BLaER1 treated with 17β-estradiol and CSF1 and Interleukin-3, amounts not matched to agents 10 nM and 100 nM (cell line): ENCODE results near the gene STARD3.
A peak's percentile ranks its signal among the peaks of the same experiment; 100 is the strongest.

Source experiments
- H3K27ac ChIP-seq, 11 experiments: shearing (Covaris generic); formaldehyde crosslinking; 2 replicates each; pipeline ENCODE4 v1.8.1; 2022
- H3K27me3 ChIP-seq, 11 experiments: shearing (Covaris generic); formaldehyde crosslinking; 2 replicates each; pipeline ENCODE4 v1.8.1; 2022
- H3K36me3 ChIP-seq, 11 experiments: shearing (Covaris generic); formaldehyde crosslinking; 2 replicates each; pipeline ENCODE4 v1.8.1; 2022
- H3K4me1 ChIP-seq, 10 experiments: shearing (Covaris generic); formaldehyde crosslinking; 2 replicates each; pipeline ENCODE4 v1.8.1; 2022
- H3K4me2 ChIP-seq, 11 experiments: shearing (Covaris generic); formaldehyde crosslinking; 2 replicates each; pipeline ENCODE4 v1.8.1; 2022
- H3K4me3 ChIP-seq, 10 experiments: shearing (Covaris generic); formaldehyde crosslinking; 2 replicates each; pipeline ENCODE4 v1.8.1; 2022
- H3K9ac ChIP-seq, 11 experiments: shearing (Covaris generic); formaldehyde crosslinking; 2 replicates each; pipeline ENCODE4 v1.8.1; 2022
- H3K9me3 ChIP-seq, 11 experiments: shearing (Covaris generic); formaldehyde crosslinking; replicated peaks in 1 of 11; 2 replicates each; pipeline ENCODE4 v1.8.1; 2022
- H4K20me1 ChIP-seq, 11 experiments: shearing (Covaris generic); formaldehyde crosslinking; 2 replicates each; pipeline ENCODE4 v1.8.1; 2022
- Cebpa-rat ChIP-seq, 11 experiments: shearing (Covaris generic); IDR thresholded peaks; 2 replicates each; pipeline ENCODE4 v1.8.1; 2022

Gene STARD3

GRCh38 chr17:39671651-39672521 is 34.9 kb downstream of the STARD3 start:
- Histone ChIP-seq H3K27ac (peak overlapping the region in 4 of 11 experiments; percentile 9 to 32 (median 24); a peak in 2 of 22 replicates), H3K4me1 (peaks cover 41 to 86% (median 74%) of the 10 kb centered on the region in 10 experiments), H3K9me3 (no peaks in the 10 kb centered on the region), H3K4me2 (peak overlapping the region in 9 of 11 experiments; percentile 21 to 97 (median 89); a peak in 18 of 22 replicates), H3K4me3 (no peak overlapping the region), H3K9ac (peak overlapping the region in 4 of 11 experiments; percentile 12 to 56 (median 22); a peak in 5 of 22 replicates), H3K36me3 (no peaks in the 10 kb centered on the region), H4K20me1 (peaks cover 0 to 50% (median 0%) of the 10 kb centered on the region in 11 experiments; a peak in 6 of 22 replicates), H3K27me3 (peaks cover 29 to 47% (median 36%) of the 10 kb centered on the region in 11 experiments)
- no peak for TF ChIP-seq Cebpa-rat (IDR thresholded peaks at IDR 0.05)

GRCh38 chr17:39672522-39673334 is 35.8 kb downstream of the STARD3 start:
- no peaks in the 10 kb centered on the region for H3K9me3 ChIP-seq
- peak overlapping the region in 4 of 11 experiments; percentile 12 to 56 (median 22); a peak in 2 of 22 replicates for H3K9ac ChIP-seq
- peaks cover 45 to 87% (median 75%) of the 10 kb centered on the region in 10 experiments for H3K4me1 ChIP-seq
- H3K27me3 ChIP-seq = peaks cover 21 to 39% (median 27%) of the 10 kb centered on the region in 11 experiments
- peaks cover 0 to 44% (median 0%) of the 10 kb centered on the region in 11 experiments; a peak in 2 of 22 replicates for H4K20me1 ChIP-seq
- no peaks in the 10 kb centered on the region; a peak in 1 of 22 replicates for H3K36me3 ChIP-seq
- H3K27ac ChIP-seq = peak overlapping the region in 4 of 11 experiments; percentile 9 to 32 (median 24); a peak in 3 of 22 replicates
- no peak overlapping the region for H3K4me3 ChIP-seq
- TF ChIP-seq Cebpa-rat (IDR thresholded peaks at IDR 0.05) = no peak
- H3K4me2 ChIP-seq = peak overlapping the region in 9 of 11 experiments; percentile 21 to 97 (median 89); a peak in 17 of 22 replicates

GRCh38 chr17:39673335-39674081 is 36.6 kb downstream of the STARD3 start:
- Histone ChIP-seq H3K9ac (peak overlapping the region in 4 of 11 experiments; percentile 66 to 78 (median 71); a peak in 6 of 22 replicates), H3K4me3 (no peak overlapping the region), H3K36me3 (no peaks in the 10 kb centered on the region; a peak in 1 of 22 replicates), H3K27ac (peak overlapping the region in 6 of 11 experiments; percentile 73 to 84 (median 80); a peak in 11 of 22 replicates), H3K4me2 (peak overlapping the region in 9 of 11 experiments; percentile 75 to 97 (median 89); a peak in 18 of 22 replicates), H3K4me1 (peaks cover 48 to 90% (median 77%) of the 10 kb centered on the region in 10 experiments), H4K20me1 (peaks cover 0 to 44% (median 0%) of the 10 kb centered on the region in 11 experiments; a peak in 2 of 22 replicates), H3K27me3 (peaks cover 13 to 31% (median 20%) of the 10 kb centered on the region in 11 experiments), H3K9me3 (no peaks in the 10 kb centered on the region)
- no peak for TF ChIP-seq Cebpa-rat (IDR thresholded peaks at IDR 0.05)

GRCh38 chr17:39674179-39674578 is 37.2 kb downstream of the STARD3 start:
- peaks cover 52 to 91% (median 78%) of the 10 kb centered on the region in 10 experiments for H3K4me1 ChIP-seq
- peaks cover 6 to 24% (median 13%) of the 10 kb centered on the region in 11 experiments for H3K27me3 ChIP-seq
- H4K20me1 ChIP-seq = peaks cover 0 to 43% (median 0%) of the 10 kb centered on the region in 11 experiments; a peak in 2 of 22 replicates
- peak overlapping the region in 1 of 10 experiments; percentile 24; a peak in 2 of 20 replicates for H3K4me3 ChIP-seq
- peak overlapping the region in 8 of 11 experiments; percentile 61 to 84 (median 79); a peak in 16 of 22 replicates for H3K27ac ChIP-seq
- TF ChIP-seq Cebpa-rat (IDR thresholded peaks at IDR 0.05) = no peak
- H3K4me2 ChIP-seq = peak overlapping the region; percentile 75 to 97 (median 89)
- H3K9me3 ChIP-seq = no peaks in the 10 kb centered on the region
- H3K36me3 ChIP-seq = no peaks in the 10 kb centered on the region; a peak in 1 of 22 replicates
- peak overlapping the region in 8 of 11 experiments; percentile 16 to 78 (median 62); a peak in 12 of 22 replicates for H3K9ac ChIP-seq

GRCh38 chr17:39674702-39675389 is 37.9 kb downstream of the STARD3 start:
- peaks cover 0 to 18% (median 6%) of the 10 kb centered on the region in 11 experiments; a peak in 16 of 22 replicates for H3K27me3 ChIP-seq
- H3K4me1 ChIP-seq = peaks cover 59 to 91% (median 84%) of the 10 kb centered on the region in 10 experiments
- H3K9me3 ChIP-seq = no peaks in the 10 kb centered on the region
- H3K36me3 ChIP-seq = no peaks in the 10 kb centered on the region; a peak in 1 of 22 replicates
- peak overlapping the region; percentile 26 to 78 (median 58); a peak in 21 of 22 replicates for H3K9ac ChIP-seq
- peak overlapping the region in 4 of 10 experiments; percentile 24 to 42 (median 36); a peak in 5 of 20 replicates for H3K4me3 ChIP-seq
- peak in 2 of 11 experiments; percentile 13 to 25; a peak in 2 of 22 replicates for TF ChIP-seq Cebpa-rat (IDR thresholded peaks at IDR 0.05)
- H3K4me2 ChIP-seq = peak overlapping the region; percentile 75 to 97 (median 89)
- H3K27ac ChIP-seq = peak overlapping the region in 10 of 11 experiments; percentile 14 to 84 (median 76); a peak in 18 of 22 replicates
- H4K20me1 ChIP-seq = peaks cover 0 to 36% (median 0%) of the 10 kb centered on the region in 11 experiments; a peak in 2 of 22 replicates

GRCh38 chr17:39675390-39676082 is 38.6 kb downstream of the STARD3 start:
- TF ChIP-seq Cebpa-rat (IDR thresholded peaks at IDR 0.05) = no peak
- Histone ChIP-seq H3K4me1 (peaks cover 66 to 97% (median 91%) of the 10 kb centered on the region in 10 experiments), H3K9me3 (no peaks in the 10 kb centered on the region), H3K9ac (peak overlapping the region; percentile 26 to 78 (median 58); a peak in 21 of 22 replicates), H3K27me3 (peaks cover 0 to 11% (median 0%) of the 10 kb centered on the region in 11 experiments; a peak in 6 of 22 replicates), H3K27ac (peak overlapping the region in 9 of 11 experiments; percentile 40 to 84 (median 79); a peak in 17 of 22 replicates), H3K4me3 (peak overlapping the region in 5 of 10 experiments; percentile 1 to 42 (median 36); a peak in 6 of 20 replicates), H3K36me3 (no peaks in the 10 kb centered on the region; a peak in 1 of 22 replicates), H3K4me2 (peak overlapping the region; percentile 75 to 97 (median 89)), H4K20me1 (peaks cover 0 to 34% (median 0%) of the 10 kb centered on the region in 11 experiments; a peak in 2 of 22 replicates)
